NCI-H69 (cell line): ENCODE data around the gene XPO1.

Experiments used
- DNase-seq: peaks from one replicate; lab custom pipeline; 2025; lab: John Stamatoyannopoulos, UW

Gene XPO1

DNA sequence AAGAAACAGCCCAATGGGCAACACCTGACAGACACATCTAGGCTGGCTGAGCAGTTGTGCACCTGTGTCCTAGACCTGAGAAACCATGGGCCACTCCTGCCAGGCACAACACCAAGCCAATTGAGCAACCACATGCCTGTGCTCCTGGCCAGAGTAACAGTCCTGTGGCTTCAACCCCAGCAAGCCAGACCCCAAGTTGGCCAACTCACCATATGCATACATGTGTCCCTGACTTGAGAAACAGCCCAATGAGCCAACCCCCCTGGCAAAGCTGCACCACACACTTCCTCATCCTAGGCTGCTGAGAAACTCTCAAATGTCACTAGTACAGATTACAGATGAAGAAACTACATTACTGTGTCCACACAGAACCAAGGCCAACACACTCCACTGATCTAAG lies 103.8 kb downstream of the XPO1 start:
- no peak for DNase-seq

DNA sequence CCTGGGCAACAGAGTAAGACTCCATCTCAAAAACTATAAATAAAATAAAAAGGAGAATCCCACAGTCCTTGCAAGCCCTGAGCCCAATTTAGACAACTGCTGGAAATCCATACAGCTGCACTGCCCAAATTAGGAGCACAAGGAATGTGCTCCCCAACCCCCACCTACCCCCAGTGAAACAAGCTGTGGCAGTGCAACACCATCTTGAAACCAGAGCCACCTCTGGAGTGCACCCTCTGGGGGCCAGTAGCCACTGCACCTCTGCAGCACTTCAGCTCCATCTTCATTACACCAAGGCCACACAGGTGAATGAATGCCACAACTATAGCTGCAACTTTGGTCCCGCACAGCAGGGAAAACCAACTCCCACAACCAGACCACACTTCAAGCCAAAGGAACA lies 104.5 kb downstream of the XPO1 start:
- DNase-seq: no peak

DNA sequence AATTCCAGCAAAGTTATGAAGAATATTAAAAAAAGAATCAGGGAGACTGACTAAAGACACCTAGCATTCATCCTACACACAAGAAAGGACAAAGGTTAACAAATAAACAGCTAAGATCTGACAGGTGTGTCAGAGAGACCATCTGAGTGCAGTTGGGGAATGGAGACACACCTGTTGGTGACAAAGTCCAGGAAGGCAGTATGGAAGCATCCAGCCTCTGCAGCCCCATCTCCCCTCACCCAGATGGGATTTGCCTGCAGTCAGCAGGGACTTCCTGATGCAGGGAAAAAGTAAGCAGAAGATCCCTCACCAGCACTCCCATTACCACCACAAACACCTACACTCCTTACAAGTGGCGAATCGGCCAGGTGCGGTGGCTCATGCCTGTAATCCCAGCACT lies 105.2 kb downstream of the XPO1 start:
- DNase-seq: no peak

DNA sequence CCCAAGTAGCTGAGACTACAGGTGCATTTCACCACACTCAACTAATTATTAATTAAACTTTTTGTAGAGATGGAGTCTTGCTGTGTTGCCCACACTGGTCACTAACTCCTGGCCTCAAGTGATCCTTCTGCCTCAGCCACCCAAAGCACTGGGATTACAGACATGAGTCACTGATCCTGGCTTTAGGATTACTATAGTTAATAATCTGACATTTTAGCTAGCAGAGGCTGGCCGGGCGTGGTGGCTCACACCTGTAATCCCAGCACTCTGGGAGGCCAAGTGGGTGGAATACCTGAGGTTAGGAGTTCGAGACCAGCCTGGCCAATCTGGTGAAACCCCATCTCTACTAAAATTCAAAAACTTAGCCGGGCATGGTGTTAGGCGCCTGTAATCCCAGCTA lies 106.8 kb downstream of the XPO1 start:
- no peak for DNase-seq
